ENCODE results near the gene JAKMIP1. TPM values are rescaled to one million over a fixed set of nuclear protein-coding genes. Genes with fewer than 3 reads are reported as not detected.

JAKMIP1 gene
- polyA plus RNA-seq, 6 donors from 2014 or later = not detected

GRCh38 chr4:6035786-6036185, 164.6 kb downstream of the JAKMIP1 start:
- no peak for ATAC-seq (ENCODE audit: low read depth in 2 of 2)
- no peaks in the 10 kb centered on the region for H3K4me1 Mint-ChIP-seq
- H3K4me3 Mint-ChIP-seq = no peak overlapping the region
- H3K27me3 Mint-ChIP-seq = peaks cover 0 to 9% (median 2%) of the 10 kb centered on the region in 3 donors
- no peaks in the 10 kb centered on the region for H3K9me3 Mint-ChIP-seq
- DNase-seq = no peak
- no peak overlapping the region for H3K27ac Mint-ChIP-seq
- H3K36me3 Mint-ChIP-seq = no peaks in the 10 kb centered on the region

GRCh38 chr4:6033381-6033780, 167.0 kb downstream of the JAKMIP1 start:
- no peak for DNase-seq
- H3K4me1 Mint-ChIP-seq = no peaks in the 10 kb centered on the region
- no peaks in the 10 kb centered on the region for H3K9me3 Mint-ChIP-seq
- ATAC-seq (ENCODE audit: low read depth in 2 of 2) = no peak
- H3K27ac Mint-ChIP-seq = no peak overlapping the region
- no peak overlapping the region for H3K4me3 Mint-ChIP-seq
- H3K27me3 Mint-ChIP-seq = peaks cover 0 to 14% (median 0%) of the 10 kb centered on the region in 3 donors
- H3K36me3 Mint-ChIP-seq = no peaks in the 10 kb centered on the region

- Mint-ChIP-seq H3K27me3 (peaks cover 0 to 14% (median 0%) of the 10 kb centered on the region in 3 donors), H3K9me3 (no peaks in the 10 kb centered on the region), H3K27ac (peak overlapping the region in 1 of 6 donors; percentile 8), H3K4me3 (no peak overlapping the region), H3K36me3 (no peaks in the 10 kb centered on the region), H3K4me1 (no peaks in the 10 kb centered on the region)
- DNase-seq (no peak), ATAC-seq (ENCODE audit: low read depth in 2 of 2) (no peak)
These were observed 167.8 kb downstream of the JAKMIP1 start for GRCh38 chr4:6032249-6033244.

- Mint-ChIP-seq H3K27ac (no peak overlapping the region), H3K4me1 (no peaks in the 10 kb centered on the region), H3K4me3 (no peak overlapping the region), H3K36me3 (no peaks in the 10 kb centered on the region), H3K27me3 (peaks cover 0 to 14% (median 0%) of the 10 kb centered on the region in 3 donors), H3K9me3 (no peaks in the 10 kb centered on the region)
- ATAC-seq (ENCODE audit: low read depth in 2 of 2) (no peak), DNase-seq (no peak)
These were observed 168.5 kb downstream of the JAKMIP1 start for GRCh38 chr4:6031846-6032245.

GRCh38 chr4:6030679-6031078, 169.7 kb downstream of the JAKMIP1 start:
- H3K4me3 Mint-ChIP-seq = no peak overlapping the region
- DNase-seq (no peak), ATAC-seq (ENCODE audit: low read depth in 2 of 2) (no peak)
- H3K27me3 Mint-ChIP-seq = peaks cover 0 to 14% (median 0%) of the 10 kb centered on the region in 3 donors
- H3K36me3 Mint-ChIP-seq = no peaks in the 10 kb centered on the region
- no peaks in the 10 kb centered on the region for H3K9me3 Mint-ChIP-seq
- H3K27ac Mint-ChIP-seq = peak overlapping the region in 1 of 6 donors; percentile 41
- H3K4me1 Mint-ChIP-seq = no peaks in the 10 kb centered on the region

- Mint-ChIP-seq H3K27ac (no peak overlapping the region), H3K4me3 (no peak overlapping the region), H3K27me3 (peaks cover 0 to 14% (median 0%) of the 10 kb centered on the region in 3 donors), H3K4me1 (no peaks in the 10 kb centered on the region), H3K9me3 (no peaks in the 10 kb centered on the region), H3K36me3 (no peaks in the 10 kb centered on the region)
- DNase-seq = no peak
- ATAC-seq (ENCODE audit: low read depth in 2 of 2) = no peak
These were observed 171.1 kb downstream of the JAKMIP1 start for GRCh38 chr4:6029254-6029653.

- H3K27ac Mint-ChIP-seq = no peak overlapping the region
- no peaks in the 10 kb centered on the region for H3K4me1 Mint-ChIP-seq
- no peaks in the 10 kb centered on the region for H3K36me3 Mint-ChIP-seq
- H3K4me3 Mint-ChIP-seq = no peak overlapping the region
- no peak for DNase-seq
- H3K27me3 Mint-ChIP-seq = peaks cover 0 to 24% (median 0%) of the 10 kb centered on the region in 3 donors
- no peak for ATAC-seq (ENCODE audit: low read depth in 2 of 2)
- no peaks in the 10 kb centered on the region for H3K9me3 Mint-ChIP-seq
These were observed 172.2 kb downstream of the JAKMIP1 start for GRCh38 chr4:6028168-6028567.

- H3K4me1 Mint-ChIP-seq = no peaks in the 10 kb centered on the region
- H3K27ac Mint-ChIP-seq = no peak overlapping the region
- H3K9me3 Mint-ChIP-seq = no peaks in the 10 kb centered on the region
- DNase-seq (no peak), ATAC-seq (ENCODE audit: low read depth in 2 of 2) (no peak)
- peaks cover 0 to 24% (median 0%) of the 10 kb centered on the region in 3 donors for H3K27me3 Mint-ChIP-seq
- no peak overlapping the region for H3K4me3 Mint-ChIP-seq
- H3K36me3 Mint-ChIP-seq = no peaks in the 10 kb centered on the region
These were observed 173.0 kb downstream of the JAKMIP1 start for GRCh38 chr4:6027392-6027791.

GRCh38 chr4:6024313-6024960, 175.9 kb downstream of the JAKMIP1 start:
- no peak overlapping the region for H3K27ac Mint-ChIP-seq
- DNase-seq = no peak
- no peak for ATAC-seq (ENCODE audit: low read depth in 2 of 2)
- no peaks in the 10 kb centered on the region for H3K4me1 Mint-ChIP-seq
- H3K9me3 Mint-ChIP-seq = no peaks in the 10 kb centered on the region
- H3K36me3 Mint-ChIP-seq = no peaks in the 10 kb centered on the region
- peaks cover 0 to 9% (median 7%) of the 10 kb centered on the region in 3 donors for H3K27me3 Mint-ChIP-seq
- no peak overlapping the region for H3K4me3 Mint-ChIP-seq

- H3K27ac Mint-ChIP-seq = no peak overlapping the region
- no peaks in the 10 kb centered on the region for H3K9me3 Mint-ChIP-seq
- peaks cover 4 to 16% (median 14%) of the 10 kb centered on the region in 3 donors for H3K27me3 Mint-ChIP-seq
- no peaks in the 10 kb centered on the region for H3K4me1 Mint-ChIP-seq
- ATAC-seq (ENCODE audit: low read depth in 2 of 2) (no peak), DNase-seq (no peak)
- H3K36me3 Mint-ChIP-seq = no peaks in the 10 kb centered on the region
- H3K4me3 Mint-ChIP-seq = no peak overlapping the region
These were observed 176.6 kb downstream of the JAKMIP1 start for GRCh38 chr4:6023731-6024130.

- Mint-ChIP-seq H3K36me3 (no peaks in the 10 kb centered on the region), H3K4me3 (no peak overlapping the region), H3K9me3 (no peaks in the 10 kb centered on the region), H3K27me3 (peaks cover 9 to 26% (median 24%) of the 10 kb centered on the region in 3 donors), H3K4me1 (no peaks in the 10 kb centered on the region), H3K27ac (no peak overlapping the region)
- ATAC-seq (ENCODE audit: low read depth in 2 of 2) = no peak
- DNase-seq = no peak
These were observed 177.6 kb downstream of the JAKMIP1 start for GRCh38 chr4:6022607-6023288.

- ATAC-seq (ENCODE audit: low read depth in 2 of 2) (no peak), DNase-seq (no peak)
- Mint-ChIP-seq H3K27ac (no peak overlapping the region), H3K36me3 (no peaks in the 10 kb centered on the region), H3K9me3 (no peaks in the 10 kb centered on the region), H3K4me3 (no peak overlapping the region), H3K27me3 (peaks cover 10 to 30% (median 24%) of the 10 kb centered on the region in 3 donors), H3K4me1 (no peaks in the 10 kb centered on the region)
These were observed 178.3 kb downstream of the JAKMIP1 start for GRCh38 chr4:6021831-6022606.

GRCh38 chr4:6020613-6021012, 179.7 kb downstream of the JAKMIP1 start:
- ATAC-seq (ENCODE audit: low read depth in 2 of 2) (no peak), DNase-seq (no peak)
- H3K27me3 Mint-ChIP-seq = peaks cover 16 to 30% (median 24%) of the 10 kb centered on the region in 3 donors
- no peaks in the 10 kb centered on the region for H3K4me1 Mint-ChIP-seq
- no peaks in the 10 kb centered on the region for H3K36me3 Mint-ChIP-seq
- no peak overlapping the region for H3K4me3 Mint-ChIP-seq
- H3K9me3 Mint-ChIP-seq = no peaks in the 10 kb centered on the region
- H3K27ac Mint-ChIP-seq = no peak overlapping the region

Measured in naive B cell (primary cell).